OCI-LY7 (cell line): ENCODE measurements around the gene SLC35A1. TPM values are rescaled to one million over a fixed set of nuclear protein-coding genes. Genes with fewer than 3 reads are reported as not detected.

Experiments used
- BruUV-seq: library from RNA; stranded (reverse); fragments of 400-500 nt; replicated peaks from 2 replicates; lab custom pipeline; 2021; lab: Mats Ljungman, UMichigan
- CTCF ChIA-PET: fragments of 300-600 bp; sonication (Branson Sonifier 250); formaldehyde crosslinking; loops from one replicate; lab custom pipeline; 2022; ENCODE audit warnings: antibody characterized with exemption; ENCODE audit not compliant: unreplicated experiment; lab: Charles Lee
- POLR2A ChIA-PET: fragments of 300-600 bp; sonication (Branson Sonifier 250); formaldehyde crosslinking; loops from one replicate; lab custom pipeline; 2022; ENCODE audit warnings: antibody characterized with exemption; lab: Charles Lee
- DNase-seq: peaks from one replicate; pipeline ENCODE4 v3.0.0-alpha.2; 2015; ENCODE audit warnings: low spot score
- H2AFZ ChIP-seq: fragments of 200-600 bp; sonication (generic), shearing (Covaris generic); 2 replicates; pipeline ENCODE4 v1.6.1; 2014; ENCODE audit warnings: mild to moderate bottlenecking, antibody characterized with exemption, low read length, moderate library complexity
- H3K27ac ChIP-seq: fragments of 200-600 bp; sonication (generic); 2 replicates; pipeline ENCODE4 v1.5.1; 2014; ENCODE audit warnings: mixed run types, low read depth, mild to moderate bottlenecking, moderate library complexity, low read length, inconsistent platforms; ENCODE audit not compliant: poor library complexity, severe bottlenecking
- H3K36me3 ChIP-seq: fragments of 200-600 bp; sonication (generic); 2 replicates; pipeline ENCODE4 v1.6.1; 2014; ENCODE audit warnings: mild to moderate bottlenecking, antibody characterized with exemption, low read length, moderate library complexity, mixed read lengths; ENCODE audit not compliant: insufficient read depth
- H3K4me1 ChIP-seq: fragments of 200-600 bp; sonication (generic); 2 replicates; pipeline ENCODE4 v1.5.1; 2014; ENCODE audit warnings: mild to moderate bottlenecking, low read length; ENCODE audit not compliant: insufficient read depth, poor library complexity, severe bottlenecking
- H3K4me2 ChIP-seq: fragments of 200-600 bp; sonication (generic); 2 replicates; pipeline ENCODE4 v1.6.1; 2014; ENCODE audit warnings: mild to moderate bottlenecking, low read length
- H3K4me3 ChIP-seq: fragments of 200-600 bp; sonication (generic); 2 replicates; pipeline ENCODE4 v1.5.1; 2014; ENCODE audit warnings: mild to moderate bottlenecking, low read depth, low read length; ENCODE audit not compliant: poor library complexity, severe bottlenecking
- H3K79me2 ChIP-seq: fragments of 200-600 bp; sonication (generic); 2 replicates; pipeline ENCODE4 v1.6.1; 2016; ENCODE audit warnings: low read depth, mild to moderate bottlenecking, low read length, moderate library complexity, mixed read lengths; ENCODE audit not compliant: insufficient read depth
- H3K9me2 ChIP-seq: fragments of 200-600 bp; sonication (generic); 2 replicates; pipeline ENCODE4 v1.6.1; 2016; ENCODE audit warnings: mild to moderate bottlenecking, low read length, mixed read lengths; ENCODE audit not compliant: insufficient read depth
- H3K9me3 ChIP-seq: fragments of 200-600 bp; sonication (generic); 2 replicates; pipeline ENCODE4 v1.6.1; 2014; ENCODE audit warnings: mild to moderate bottlenecking, mixed run types, low read length, mixed read lengths
- H4K20me1 ChIP-seq: fragments of 200-600 bp; sonication (generic); 2 replicates; pipeline ENCODE4 v1.6.1; 2014; ENCODE audit warnings: mild to moderate bottlenecking, antibody characterized with exemption, low read length, moderate library complexity, mixed read lengths; ENCODE audit not compliant: insufficient read depth
- EZH2phosphoT487 ChIP-seq: fragments of 200-600 bp; sonication (generic); IDR thresholded peaks from 2 replicates; pipeline ENCODE4 v1.6.1; 2018; ENCODE audit warnings: low read depth, borderline replicate concordance, mild to moderate bottlenecking, mixed run types, antibody characterized with exemption, low read length, moderate library complexity, mixed read lengths
- intact Hi-C: fragments of 100-400 bp; cut with micrococcal nuclease; formaldehyde crosslinking; loops from one replicate; pipeline ENCODE4 v1.10.0; 2022; ENCODE audit not compliant: unreplicated experiment
- total RNA-seq, 2 experiments: library from RNA; depleted of rRNA in 1 of 2; stranded (reverse); fragments of >200 nt in 1 of 2; shearing (Covaris generic) in 1 of 2; gene quantifications; 2 replicates each; pipeline ENCODE4 v1.2.3, GENCODE V29; 2014 to 2022
- TF ChIP-seq, protein P1 (sequence below): fragments of 200-600 bp; sonication (generic); conservative IDR thresholded peaks from 2 replicates; pipeline ENCODE4 v1.5.1; 2014; ENCODE audit warnings: mild to moderate bottlenecking, antibody characterized with exemption, low read length, moderate library complexity, mixed read lengths

Gene SLC35A1
- total RNA-seq, 2 experiments from 2014 or later: 17.0 to 22.4 TPM

DNA sequence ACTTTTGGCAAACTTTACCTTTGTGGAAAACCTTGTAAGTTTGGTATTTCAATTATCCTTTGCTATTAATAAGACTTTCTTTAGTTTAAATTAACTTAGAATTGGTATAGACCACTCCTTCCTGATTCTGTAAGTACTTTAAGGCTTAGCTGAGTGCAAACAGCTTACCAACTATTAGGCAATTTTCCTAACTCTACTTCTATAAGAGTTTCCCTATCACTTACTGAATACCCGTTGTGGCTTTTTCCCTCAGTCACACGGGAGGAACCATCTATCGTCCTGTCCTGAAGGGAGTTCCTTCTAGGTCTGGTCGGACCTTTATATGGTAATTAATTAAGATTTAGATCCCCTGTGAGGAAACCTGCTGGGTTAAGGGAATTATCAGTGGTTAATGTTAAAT lies 9.6 kb downstream of the SLC35A1 start:
- no peaks in the 10 kb centered on the region for H3K9me2 ChIP-seq
- H3K4me1 ChIP-seq: no peaks in the 10 kb centered on the region
- no peak for TF ChIP-seq EZH2phosphoT487
- TF ChIP-seq, protein P1, sequence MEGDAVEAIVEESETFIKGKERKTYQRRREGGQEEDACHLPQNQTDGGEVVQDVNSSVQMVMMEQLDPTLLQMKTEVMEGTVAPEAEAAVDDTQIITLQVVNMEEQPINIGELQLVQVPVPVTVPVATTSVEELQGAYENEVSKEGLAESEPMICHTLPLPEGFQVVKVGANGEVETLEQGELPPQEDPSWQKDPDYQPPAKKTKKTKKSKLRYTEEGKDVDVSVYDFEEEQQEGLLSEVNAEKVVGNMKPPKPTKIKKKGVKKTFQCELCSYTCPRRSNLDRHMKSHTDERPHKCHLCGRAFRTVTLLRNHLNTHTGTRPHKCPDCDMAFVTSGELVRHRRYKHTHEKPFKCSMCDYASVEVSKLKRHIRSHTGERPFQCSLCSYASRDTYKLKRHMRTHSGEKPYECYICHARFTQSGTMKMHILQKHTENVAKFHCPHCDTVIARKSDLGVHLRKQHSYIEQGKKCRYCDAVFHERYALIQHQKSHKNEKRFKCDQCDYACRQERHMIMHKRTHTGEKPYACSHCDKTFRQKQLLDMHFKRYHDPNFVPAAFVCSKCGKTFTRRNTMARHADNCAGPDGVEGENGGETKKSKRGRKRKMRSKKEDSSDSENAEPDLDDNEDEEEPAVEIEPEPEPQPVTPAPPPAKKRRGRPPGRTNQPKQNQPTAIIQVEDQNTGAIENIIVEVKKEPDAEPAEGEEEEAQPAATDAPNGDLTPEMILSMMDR: no peak
- ChIA-PET CTCF (no interaction called here), POLR2A (interaction anchor here (0.6 to 0.7 kb wide), 2 partner anchors 37 to 1345 kb away, joined by 3 read pairs; no protein-coding TSS in a partner anchor)
- no peak overlapping the region for H2AFZ ChIP-seq
- H3K36me3 ChIP-seq: peaks cover 60% of the 10 kb centered on the region
- H3K4me3 ChIP-seq: no peak overlapping the region
- intact Hi-C loops: no loop called here
- H3K79me2 ChIP-seq: 0 out of 2 replicates have a peak, but pooled peaks cover 2% of the 10 kb centered on the region
- no TSS peak for BruUV-seq
- H3K27ac ChIP-seq: no peak overlapping the region
- DNase-seq: no peak
- H3K9me3 ChIP-seq: no peaks in the 10 kb centered on the region
- H4K20me1 ChIP-seq: no peaks in the 10 kb centered on the region
- H3K4me2 ChIP-seq: no peak overlapping the region

DNA sequence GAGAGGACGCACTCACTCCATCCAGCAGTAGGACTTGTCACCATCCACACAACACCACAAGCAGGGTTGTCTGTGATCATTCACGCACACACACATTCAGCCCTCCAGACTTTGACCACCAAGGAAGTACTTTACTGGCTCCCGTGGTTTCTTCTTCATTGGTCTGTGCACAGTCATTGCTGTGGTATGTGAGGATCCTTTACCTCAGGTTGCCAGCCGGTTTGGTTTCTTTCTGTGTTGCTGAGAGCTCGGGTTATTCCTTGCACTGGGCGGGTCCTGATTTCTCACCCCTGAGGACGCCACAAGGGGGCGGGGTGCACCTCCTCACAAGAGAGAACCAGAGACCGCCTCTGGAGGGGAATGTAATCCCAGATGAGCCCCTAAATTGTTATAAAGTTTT lies 11.2 kb downstream of the SLC35A1 start:
- no peak overlapping the region for H3K4me2 ChIP-seq
- no peak overlapping the region for H2AFZ ChIP-seq
- intact Hi-C loops: no loop called here
- TF ChIP-seq, protein P1: peak; percentile 80
- TF ChIP-seq EZH2phosphoT487: no peak
- H3K9me2 ChIP-seq: no peaks in the 10 kb centered on the region
- H3K79me2 ChIP-seq: no peaks in the 10 kb centered on the region
- ChIA-PET CTCF (no interaction called here), POLR2A (no interaction called here)
- no peaks in the 10 kb centered on the region for H3K9me3 ChIP-seq
- H3K36me3 ChIP-seq: peaks cover 54% of the 10 kb centered on the region
- no peaks in the 10 kb centered on the region for H4K20me1 ChIP-seq
- no TSS peak for BruUV-seq
- H3K27ac ChIP-seq: no peak overlapping the region
- no peaks in the 10 kb centered on the region for H3K4me1 ChIP-seq
- DNase-seq: peak; percentile 57
- H3K4me3 ChIP-seq: no peak overlapping the region

DNA sequence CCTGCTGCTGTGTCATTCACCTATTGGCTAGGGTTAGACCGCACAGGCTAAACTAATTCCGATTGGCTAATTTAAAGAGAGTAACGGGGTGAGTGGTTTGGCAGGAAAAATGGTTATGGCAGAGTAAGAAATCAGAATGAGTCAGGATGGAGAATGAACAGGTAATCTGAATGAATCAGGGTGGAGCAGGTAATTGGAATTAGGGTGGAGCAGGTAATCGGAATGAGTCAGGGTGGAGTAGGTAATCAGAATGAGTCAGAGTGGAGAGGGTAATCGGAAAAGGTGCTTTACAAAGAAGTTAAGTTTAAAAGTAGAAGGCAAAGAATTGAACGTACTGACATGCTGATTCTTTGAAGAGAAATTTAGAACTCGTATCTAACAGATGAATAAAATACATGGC lies 11.7 kb downstream of the SLC35A1 start:
- ChIA-PET CTCF (no interaction called here), POLR2A (no interaction called here)
- Histone ChIP-seq H3K9me2 (no peaks in the 10 kb centered on the region), H4K20me1 (no peaks in the 10 kb centered on the region), H3K4me1 (no peaks in the 10 kb centered on the region), H3K4me2 (no peak overlapping the region), H3K36me3 (peaks cover 49% of the 10 kb centered on the region), H3K9me3 (no peaks in the 10 kb centered on the region), H3K4me3 (no peak overlapping the region), H3K79me2 (no peaks in the 10 kb centered on the region), H2AFZ (no peak overlapping the region), H3K27ac (no peak overlapping the region)
- TF ChIP-seq EZH2phosphoT487: no peak
- TF ChIP-seq, protein P1: no peak
- BruUV-seq: no TSS peak
- no peak for DNase-seq
- intact Hi-C loops: no loop called here
